ENCODE results near the gene PXK. TPM values are rescaled to one million over a fixed set of nuclear protein-coding genes. Genes with fewer than 3 reads are reported as not detected.

PXK gene
- total RNA-seq, 1 donor from 2014 or later = 14.3 TPM

GRCh38 chr3:58394339-58394738 lies 61.6 kb downstream of the PXK start:
- no peaks in the 10 kb centered on the region for H3K36me3 Mint-ChIP-seq
- no peak overlapping the region for H2AFZ ChIP-seq (replicated peaks)
- no peaks in the 10 kb centered on the region for H3K9me3 Mint-ChIP-seq
- H3K4me1 ChIP-seq = peaks cover 2% of the 10 kb centered on the region
- no peaks in the 10 kb centered on the region for H3F3A ChIP-seq (ENCODE audit: low read depth)
- no peak overlapping the region for H3K9ac ChIP-seq
- no peaks in the 10 kb centered on the region for H3K9me3 ChIP-seq (ENCODE audit: low read depth)
- no peak overlapping the region for H3K4me3 Mint-ChIP-seq
- H3K27me3 ChIP-seq = no peaks in the 10 kb centered on the region
- no peak overlapping the region for H3K4me3 ChIP-seq
- no peaks in the 10 kb centered on the region for H3K4me1 Mint-ChIP-seq
- H3K27ac ChIP-seq = no peak overlapping the region
- H3K79me2 ChIP-seq (ENCODE audit: low read depth) = no peaks in the 10 kb centered on the region
- H3K4me2 ChIP-seq = no peak overlapping the region
- no peaks in the 10 kb centered on the region for H3K36me3 ChIP-seq
- H3K27me3 Mint-ChIP-seq (ENCODE audit: insufficient read depth, low read depth) = no peaks in the 10 kb centered on the region
- no peaks in the 10 kb centered on the region for H4K20me1 ChIP-seq (ENCODE audit: low read depth)
- DNase-seq (ENCODE audit: low spot score) = no peak
- H3K27ac Mint-ChIP-seq = no peak overlapping the region
- TF ChIP-seq EZH2 (IDR thresholded peaks at IDR 0.05) = no peak
- TF ChIP-seq EZH2phosphoT487 (IDR thresholded peaks at IDR 0.05) = no peak
- no peak for TF ChIP-seq CTCF (IDR thresholded peaks at IDR 0.05)

- Histone ChIP-seq H3K4me1 (no peaks in the 10 kb centered on the region), H3K9me3 (ENCODE audit: low read depth) (no peaks in the 10 kb centered on the region), H3K36me3 (no peaks in the 10 kb centered on the region), H3K79me2 (ENCODE audit: low read depth) (no peaks in the 10 kb centered on the region), H3K27ac (no peak overlapping the region), H3F3A (ENCODE audit: low read depth) (no peaks in the 10 kb centered on the region), H3K4me2 (no peak overlapping the region), H3K4me3 (no peak overlapping the region), H2AFZ (replicated peaks) (no peak overlapping the region), H3K9ac (no peak overlapping the region), H3K27me3 (no peaks in the 10 kb centered on the region), H4K20me1 (ENCODE audit: low read depth) (no peaks in the 10 kb centered on the region)
- Mint-ChIP-seq H3K9me3 (no peaks in the 10 kb centered on the region), H3K36me3 (peaks cover 2% of the 10 kb centered on the region), H3K4me3 (no peak overlapping the region), H3K27me3 (ENCODE audit: insufficient read depth, low read depth) (peaks cover 2% of the 10 kb centered on the region), H3K4me1 (peaks cover 4% of the 10 kb centered on the region), H3K27ac (no peak overlapping the region)
- DNase-seq (ENCODE audit: low spot score) = no peak
- no peak for TF ChIP-seq EZH2 (IDR thresholded peaks at IDR 0.05)
- TF ChIP-seq CTCF (IDR thresholded peaks at IDR 0.05) = no peak
- no peak for TF ChIP-seq EZH2phosphoT487 (IDR thresholded peaks at IDR 0.05)
These were observed 66.1 kb downstream of the PXK start for GRCh38 chr3:58398669-58399333.

- no peak for DNase-seq (ENCODE audit: low spot score)
- H3K27ac ChIP-seq = no peak overlapping the region
- Mint-ChIP-seq H3K9me3 (no peaks in the 10 kb centered on the region), H3K36me3 (peaks cover 10% of the 10 kb centered on the region), H3K4me1 (peaks cover 10% of the 10 kb centered on the region), H3K27ac (no peak overlapping the region), H3K4me3 (no peak overlapping the region), H3K27me3 (ENCODE audit: insufficient read depth, low read depth) (peaks cover 2% of the 10 kb centered on the region)
- H3K9ac ChIP-seq = no peak overlapping the region
- no peak overlapping the region for H3K4me2 ChIP-seq
- H3F3A ChIP-seq (ENCODE audit: low read depth) = no peaks in the 10 kb centered on the region
- H3K27me3 ChIP-seq = no peaks in the 10 kb centered on the region
- H3K79me2 ChIP-seq (ENCODE audit: low read depth) = no peaks in the 10 kb centered on the region
- H3K9me3 ChIP-seq (ENCODE audit: low read depth) = no peaks in the 10 kb centered on the region
- no peaks in the 10 kb centered on the region for H3K4me1 ChIP-seq
- no peak overlapping the region for H3K4me3 ChIP-seq
- H2AFZ ChIP-seq (replicated peaks) = no peak overlapping the region
- H4K20me1 ChIP-seq (ENCODE audit: low read depth) = no peaks in the 10 kb centered on the region
- H3K36me3 ChIP-seq = no peaks in the 10 kb centered on the region
- TF ChIP-seq EZH2phosphoT487 (IDR thresholded peaks at IDR 0.05) = no peak
- TF ChIP-seq CTCF (IDR thresholded peaks at IDR 0.05) = no peak
- TF ChIP-seq EZH2 (IDR thresholded peaks at IDR 0.05) = no peak
These were observed 70.9 kb downstream of the PXK start for GRCh38 chr3:58403513-58404109.
